Vagina (tissue), 2 donors: ENCODE results near the gene VASN.

Experiments used
- CTCF ChIP-seq, 3 experiments: fragments of 450-650 bp in 2 of 3; fragments of 200-600 bp in 1 of 3; sonication (generic) in 1 of 3; IDR thresholded peaks; one replicate each; pipeline ENCODE4 v1.5.1; 2017 to 2019; ENCODE audit warnings: antibody characterized with exemption in 3 of 3, mild to moderate bottlenecking in 2 of 3, moderate library complexity in 2 of 3
- POLR2A ChIP-seq, 2 donors: fragments of 450-650 bp; IDR thresholded peaks; one replicate each; pipeline ENCODE4 v1.6.1; 2017; ENCODE audit warnings: antibody characterized with exemption in 2 of 2, mild to moderate bottlenecking in 2 of 2, moderate library complexity in 2 of 2

DNA sequence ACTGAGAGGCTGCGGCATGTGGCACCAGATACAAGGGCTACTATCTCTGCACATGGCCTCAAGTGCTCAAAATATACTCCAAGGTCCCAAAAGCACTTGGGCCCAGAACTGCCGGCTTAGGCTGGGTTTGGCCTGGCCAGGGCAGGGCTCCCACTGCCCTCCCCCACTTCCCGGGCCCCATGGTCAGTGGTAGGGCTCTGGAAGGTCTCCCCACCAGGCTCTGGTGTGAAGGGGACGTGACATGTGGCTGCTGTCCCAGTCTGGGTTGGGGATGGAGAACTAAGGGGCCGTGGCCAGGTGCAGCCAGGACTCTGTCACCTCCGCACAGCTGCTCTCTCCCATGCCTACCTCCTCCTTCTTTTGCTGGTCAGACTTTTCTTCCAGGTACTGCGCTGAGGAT lies 14.8 kb upstream of the VASN start:
- no peak for TF ChIP-seq POLR2A (IDR thresholded peaks at IDR 0.05)
- TF ChIP-seq CTCF (IDR thresholded peaks at IDR 0.05), result no peak
